Ramos (cell line): Measurements from ENCODE around the gene REPIN1.

Experiments
- in situ Hi-C: fragments of 300-500 bp; cut with MboI; formaldehyde crosslinking; loops from one replicate; pipeline ENCODE4 v1.14.3; 2022; ENCODE audit warnings: low sequenced_read_pairs; ENCODE audit not compliant: unreplicated experiment

REPIN1 gene

GRCh38 chr7:150359622-150360362, 8.8 kb upstream of the REPIN1 start:
- in situ Hi-C loops: no loop called here

- in situ Hi-C loops: no loop called here
Measured at GRCh38 chr7:150360363-150361058, 8.1 kb upstream of the REPIN1 start.

GRCh38 chr7:150361402-150361801, 7.2 kb upstream of the REPIN1 start:
- in situ Hi-C loops: no loop called here

GRCh38 chr7:150361807-150362621, 6.6 kb upstream of the REPIN1 start:
- in situ Hi-C loops: no loop called here

GRCh38 chr7:150363370-150363769, 5.3 kb upstream of the REPIN1 start:
- in situ Hi-C loops: no loop called here

GRCh38 chr7:150363872-150364271, 4.8 kb upstream of the REPIN1 start:
- in situ Hi-C loops: no loop called here

- in situ Hi-C loops: no loop called here
Measured at GRCh38 chr7:150365194-150365593, 3.4 kb upstream of the REPIN1 start.

GRCh38 chr7:150365673-150366398, 2.8 kb upstream of the REPIN1 start:
- in situ Hi-C loops: no loop called here

- in situ Hi-C loops: no loop called here
Measured at GRCh38 chr7:150367677-150368095, 936 bp upstream of the REPIN1 start.

- in situ Hi-C loops: no loop called here
Measured at GRCh38 chr7:150368884-150369747, 494 bp downstream of the REPIN1 start.

GRCh38 chr7:150369748-150370501, 1.3 kb downstream of the REPIN1 start:
- in situ Hi-C loops: no loop called here

GRCh38 chr7:150370612-150371071, 2.0 kb downstream of the REPIN1 start:
- in situ Hi-C loops: no loop called here

- in situ Hi-C loops: no loop called here
Measured at GRCh38 chr7:150371131-150371995, 2.7 kb downstream of the REPIN1 start.

- in situ Hi-C loops: no loop called here
Measured at GRCh38 chr7:150371996-150372270, 3.3 kb downstream of the REPIN1 start.

GRCh38 chr7:150372271-150373048, 3.8 kb downstream of the REPIN1 start:
- in situ Hi-C loops: no loop called here

GRCh38 chr7:150373049-150373801, 4.6 kb downstream of the REPIN1 start:
- in situ Hi-C loops: no loop called here
